Lower lobe of right lung (tissue), 2 donors: ENCODE measurements around the gene ZFHX2. TPM values are rescaled to one million over a fixed set of nuclear protein-coding genes. Genes with fewer than 3 reads are reported as not detected.

Source experiments
- ATAC-seq, 2 donors: fragments of 200-7000 bp; cut with Tn5 transposase; one replicate each; pipeline ENCODE4 v1.9.1; 2020 to 2022; ENCODE audit warnings: mild to moderate bottlenecking in 2 of 2, moderate library complexity in 2 of 2
- DNase-seq: peaks from one replicate; pipeline ENCODE4 v3.0.0-alpha.2; 2020
- H3K27ac ChIP-seq: fragments of 200-600 bp; one replicate; pipeline ENCODE4 v1.8.0; 2022
- H3K27me3 ChIP-seq: fragments of 200-600 bp; one replicate; pipeline ENCODE4 v1.8.0; 2022; ENCODE audit warnings: low read depth
- H3K36me3 ChIP-seq: fragments of 200-600 bp; one replicate; pipeline ENCODE4 v1.8.0; 2022; ENCODE audit warnings: mild to moderate bottlenecking
- H3K4me1 ChIP-seq: fragments of 200-600 bp; one replicate; pipeline ENCODE4 v1.8.0; 2022
- H3K4me3 ChIP-seq: fragments of 200-600 bp; one replicate; pipeline ENCODE4 v1.8.0; 2022; ENCODE audit warnings: mild to moderate bottlenecking
- H3K9me3 ChIP-seq: fragments of 200-600 bp; one replicate; pipeline ENCODE4 v1.8.0; 2022
- CTCF ChIP-seq: fragments of 200-600 bp; IDR thresholded peaks from one replicate; pipeline ENCODE4 v1.8.0; 2022; ENCODE audit warnings: antibody characterized with exemption, mild to moderate bottlenecking
- intact Hi-C: fragments of 100-400 bp; cut with DNase I; formaldehyde crosslinking; loops from one replicate; pipeline ENCODE4 v1.11.0; 2022
- total RNA-seq: library from RNA; stranded (reverse); fragmentation: NEBNext Ultra II Directional; extraction: Animal tissue kit (Norgen Biotek cat#: 25700); gene quantifications from one replicate; pipeline ENCODE4 v1.2.1, GENCODE V29; 2021
- donor health status: DM: no; HTN: yes; CAD: no; lungs with severe emphysema.

ZFHX2 gene
- total RNA-seq, 1 donor from 2014 or later: 5.1 TPM

DNA sequence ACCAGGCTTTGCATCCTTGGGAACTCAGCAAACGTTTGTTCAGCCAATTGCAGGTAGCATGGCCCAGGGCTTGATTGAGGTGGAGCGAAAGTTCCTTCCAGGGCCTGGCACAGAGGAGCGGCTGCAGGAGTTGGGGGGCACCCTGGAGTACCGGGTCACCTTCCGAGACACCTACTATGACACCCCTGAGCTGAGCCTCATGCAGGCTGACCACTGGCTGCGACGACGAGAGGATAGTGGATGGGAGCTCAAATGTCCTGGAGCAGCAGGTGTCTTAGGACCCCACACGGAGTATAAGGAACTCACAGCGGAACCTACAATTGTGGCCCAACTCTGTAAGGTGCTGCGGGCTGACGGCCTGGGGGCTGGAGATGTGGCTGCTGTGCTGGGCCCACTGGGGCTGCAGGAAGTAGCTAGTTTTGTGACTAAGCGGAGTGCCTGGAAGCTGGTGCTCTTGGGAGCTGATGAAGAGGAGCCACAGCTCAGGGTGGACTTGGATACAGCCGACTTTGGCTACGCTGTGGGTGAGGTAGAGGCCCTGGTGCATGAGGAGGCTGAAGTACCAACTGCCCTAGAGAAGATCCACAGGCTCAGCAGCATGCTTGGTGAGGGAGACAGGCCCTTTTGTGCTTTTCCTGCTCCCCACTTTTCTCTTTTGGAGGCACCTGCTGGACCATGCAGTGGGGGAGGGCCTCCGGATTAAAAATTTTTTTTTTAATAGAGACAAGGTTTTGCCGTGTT lies 5.3 kb upstream of the ZFHX2 start:
- DNase-seq (no peak), ATAC-seq (no peak)
- H3K4me1 ChIP-seq: peaks cover 20% of the 10 kb centered on the region
- H3K9me3 ChIP-seq: no peaks in the 10 kb centered on the region
- TF ChIP-seq CTCF: no peak
- intact Hi-C loops: no loop called here
- peak overlapping the region; percentile 97 for H3K4me3 ChIP-seq
- peaks cover 41% of the 10 kb centered on the region for H3K36me3 ChIP-seq
- H3K27ac ChIP-seq: peak overlapping the region; percentile 99
- H3K27me3 ChIP-seq: no peaks in the 10 kb centered on the region

- peak; percentile 95 to 97 for ATAC-seq
- Histone ChIP-seq H3K4me3 (peak within 1 kb of the TSS; percentile 97), H3K27me3 (no peaks in the 10 kb centered on the region), H3K9me3 (no peaks in the 10 kb centered on the region), H3K4me1 (peaks cover 23% of the 10 kb centered on the region), H3K27ac (peak within 1 kb of the TSS; percentile 99), H3K36me3 (peaks cover 34% of the 10 kb centered on the region)
- TF ChIP-seq CTCF: no peak
- DNase-seq: peak; percentile 98
- intact Hi-C loops: no loop called here
Measured at GRCh38 chr14:23555882-23556699, 4.5 kb upstream of the ZFHX2 start, which contains the start of gene THTPA. THTPA (plus strand) TSS chr14:23556271; CDS start chr14:23556758, 487 bp downstream.

GRCh38 chr14:23555533-23555881 lies 3.9 kb upstream of the ZFHX2 start:
- H3K27ac ChIP-seq: peak overlapping the region; percentile 99
- no peaks in the 10 kb centered on the region for H3K27me3 ChIP-seq
- H3K36me3 ChIP-seq: peaks cover 28% of the 10 kb centered on the region
- H3K4me1 ChIP-seq: peaks cover 27% of the 10 kb centered on the region
- H3K4me3 ChIP-seq: peak overlapping the region; percentile 97
- no peak for TF ChIP-seq CTCF
- no peak for DNase-seq
- ATAC-seq: peak in 1 of 2 donors; percentile 8
- intact Hi-C loops: no loop called here
- H3K9me3 ChIP-seq: no peaks in the 10 kb centered on the region

GRCh38 chr14:23550812-23551265 lies 726 bp downstream of the ZFHX2 start:
- H3K4me3 ChIP-seq: peak overlapping the region; percentile 76
- H3K36me3 ChIP-seq: no peaks in the 10 kb centered on the region
- TF ChIP-seq CTCF: no peak
- H3K9me3 ChIP-seq: no peaks in the 10 kb centered on the region
- intact Hi-C loops: no loop called here
- H3K4me1 ChIP-seq: peaks cover 19% of the 10 kb centered on the region
- H3K27me3 ChIP-seq: no peaks in the 10 kb centered on the region
- peak overlapping the region; percentile 24 for H3K27ac ChIP-seq
- DNase-seq: peak; percentile 60
- peak; percentile 27 to 28 for ATAC-seq

DNA sequence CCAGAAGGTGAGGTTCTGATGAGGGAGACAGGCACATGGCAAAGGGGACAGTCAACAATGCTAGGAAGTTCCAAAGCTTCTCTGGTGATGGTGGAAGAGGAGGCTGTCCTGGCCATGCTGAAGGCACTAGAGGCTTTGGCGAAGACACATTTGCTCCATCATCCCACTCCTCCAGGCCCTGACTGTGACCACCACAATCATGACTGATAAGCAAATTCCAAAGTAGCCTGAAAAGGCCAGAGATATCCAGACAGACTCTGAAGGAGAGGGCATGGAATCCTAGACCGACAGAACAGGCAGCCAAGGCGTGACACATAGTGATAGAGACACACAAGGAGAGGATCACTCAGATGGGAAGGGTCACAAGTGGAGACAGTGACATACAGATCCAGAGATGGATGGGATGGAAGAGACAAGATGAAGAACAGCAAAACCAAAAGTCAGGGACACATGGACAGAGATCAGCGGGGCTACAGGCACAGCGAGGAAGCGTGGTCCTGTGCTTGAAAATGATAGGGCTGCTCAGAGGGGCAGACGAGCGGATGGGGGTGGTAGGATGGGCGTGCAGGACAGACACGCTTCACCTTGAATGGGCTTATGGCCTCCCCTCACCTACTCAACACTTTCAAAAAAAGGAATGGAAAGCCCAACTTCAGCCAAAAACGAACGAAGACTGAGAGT lies 1.3 kb downstream of the ZFHX2 start:
- Histone ChIP-seq H3K9me3 (no peaks in the 10 kb centered on the region), H3K27ac (no peak overlapping the region), H3K27me3 (no peaks in the 10 kb centered on the region), H3K4me3 (peak overlapping the region; percentile 76), H3K4me1 (peaks cover 15% of the 10 kb centered on the region), H3K36me3 (no peaks in the 10 kb centered on the region)
- peak in 1 of 2 donors; percentile 3 for ATAC-seq
- DNase-seq: no peak
- intact Hi-C loops: no loop called here
- no peak for TF ChIP-seq CTCF
